ENCODE results near the gene NEMP1.

NEMP1 gene

GRCh38 chr12:57051011-57051410 is 27.6 kb downstream of the NEMP1 start:
- H3K27me3 ChIP-seq (ENCODE audit: control insufficient read depth, insufficient read depth, low read length) = no peaks in the 10 kb centered on the region
- no peak overlapping the region for H3K4me3 ChIP-seq (ENCODE audit: low read length)
- no peak for DNase-seq (ENCODE audit: low read depth, low spot score)
- peaks cover 1% of the 10 kb centered on the region; the same call in 1 of the 2 replicates for H3K4me1 ChIP-seq (ENCODE audit: control insufficient read depth, insufficient read depth, low read length)
- WGBS (ENCODE audit: insufficient coverage, insufficient read length) = no CpG with 5 or more reads among the region's 1 CpG
- no peaks in the 10 kb centered on the region for H3K9me3 ChIP-seq (ENCODE audit: control insufficient read depth, insufficient read depth, low read length)
- peaks cover 2% of the 10 kb centered on the region; the same call in 1 of the 2 replicates for H3K36me3 ChIP-seq (ENCODE audit: control insufficient read depth, insufficient read depth, low read length)
- H3K27ac ChIP-seq (ENCODE audit: low read length) = no peak overlapping the region

- Histone ChIP-seq H3K36me3 (ENCODE audit: control insufficient read depth, insufficient read depth, low read length) (no peaks in the 10 kb centered on the region), H3K27ac (ENCODE audit: low read length) (no peak within 1 kb of the TSS), H3K4me3 (ENCODE audit: low read length) (no peak within 1 kb of the TSS), H3K9me3 (ENCODE audit: control insufficient read depth, insufficient read depth, low read length) (no peaks in the 10 kb centered on the region), H3K27me3 (ENCODE audit: control insufficient read depth, insufficient read depth, low read length) (no peaks in the 10 kb centered on the region), H3K4me1 (ENCODE audit: control insufficient read depth, insufficient read depth, low read length) (peaks cover 1% of the 10 kb centered on the region; the same call in 1 of the 2 replicates)
- WGBS (ENCODE audit: insufficient coverage, insufficient read length) = no CpG with 5 or more reads among the region's 2 CpGs
- no peak for DNase-seq (ENCODE audit: low read depth, low spot score)
Observed at GRCh38 chr12:57049890-57050289, 28.7 kb downstream of the NEMP1 start, which contains the start of gene MYO1A. MYO1A (minus strand) TSS chr12:57050129; CDS start chr12:57048323, 1,806 bp downstream.

- Histone ChIP-seq H3K27ac (ENCODE audit: low read length) (no peak overlapping the region), H3K27me3 (ENCODE audit: control insufficient read depth, insufficient read depth, low read length) (no peaks in the 10 kb centered on the region), H3K4me1 (ENCODE audit: control insufficient read depth, insufficient read depth, low read length) (peaks cover 1% of the 10 kb centered on the region; the same call in 1 of the 2 replicates), H3K9me3 (ENCODE audit: control insufficient read depth, insufficient read depth, low read length) (no peaks in the 10 kb centered on the region), H3K36me3 (ENCODE audit: control insufficient read depth, insufficient read depth, low read length) (no peaks in the 10 kb centered on the region), H3K4me3 (ENCODE audit: low read length) (no peak overlapping the region)
- WGBS (ENCODE audit: insufficient coverage, insufficient read length) = no CpG with 5 or more reads among the region's 4 CpGs
- DNase-seq (ENCODE audit: low read depth, low spot score) = no peak
Observed at GRCh38 chr12:57049119-57049446, 29.5 kb downstream of the NEMP1 start.

GRCh38 chr12:57048423-57049118 is 30.0 kb downstream of the NEMP1 start:
- Histone ChIP-seq H3K4me1 (ENCODE audit: control insufficient read depth, insufficient read depth, low read length) (peaks cover 1% of the 10 kb centered on the region; the same call in 1 of the 2 replicates), H3K27me3 (ENCODE audit: control insufficient read depth, insufficient read depth, low read length) (no peaks in the 10 kb centered on the region)
- no CpG with 5 or more reads among the region's 1 CpG for WGBS (ENCODE audit: insufficient coverage, insufficient read length)

GRCh38 chr12:57047981-57048380 is 30.6 kb downstream of the NEMP1 start:
- H3K27me3 ChIP-seq (ENCODE audit: control insufficient read depth, insufficient read depth, low read length) = no peaks in the 10 kb centered on the region
- H3K36me3 ChIP-seq (ENCODE audit: control insufficient read depth, insufficient read depth, low read length) = no peaks in the 10 kb centered on the region

More at GRCh38 chr12:57048423-57049118, 30.0 kb downstream of the NEMP1 start:
- Histone ChIP-seq H3K27ac (ENCODE audit: low read length) (no peak overlapping the region), H3K4me3 (ENCODE audit: low read length) (no peak overlapping the region), H3K36me3 (ENCODE audit: control insufficient read depth, insufficient read depth, low read length) (no peaks in the 10 kb centered on the region), H3K9me3 (ENCODE audit: control insufficient read depth, insufficient read depth, low read length) (no peaks in the 10 kb centered on the region)
- no peak for DNase-seq (ENCODE audit: low read depth, low spot score)

GRCh38 chr12:57046947-57047890 is 31.4 kb downstream of the NEMP1 start:
- no peaks in the 10 kb centered on the region for H3K36me3 ChIP-seq (ENCODE audit: control insufficient read depth, insufficient read depth, low read length)
- WGBS (ENCODE audit: insufficient coverage, insufficient read length) = no CpG with 5 or more reads among the region's 10 CpGs
- H3K4me1 ChIP-seq (ENCODE audit: control insufficient read depth, insufficient read depth, low read length) = peaks cover 1% of the 10 kb centered on the region; the same call in 1 of the 2 replicates
- no peaks in the 10 kb centered on the region for H3K27me3 ChIP-seq (ENCODE audit: control insufficient read depth, insufficient read depth, low read length)
- DNase-seq (ENCODE audit: low read depth, low spot score) = no peak
- H3K27ac ChIP-seq (ENCODE audit: low read length) = no peak overlapping the region
- H3K4me3 ChIP-seq (ENCODE audit: low read length) = no peak overlapping the region
- H3K9me3 ChIP-seq (ENCODE audit: control insufficient read depth, insufficient read depth, low read length) = no peaks in the 10 kb centered on the region

More at GRCh38 chr12:57047981-57048380, 30.6 kb downstream of the NEMP1 start:
- no CpG with 5 or more reads among the region's 1 CpG for WGBS (ENCODE audit: insufficient coverage, insufficient read length)
- no peak for DNase-seq (ENCODE audit: low read depth, low spot score)
- peaks cover 1% of the 10 kb centered on the region; the same call in 1 of the 2 replicates for H3K4me1 ChIP-seq (ENCODE audit: control insufficient read depth, insufficient read depth, low read length)
- no peaks in the 10 kb centered on the region for H3K9me3 ChIP-seq (ENCODE audit: control insufficient read depth, insufficient read depth, low read length)
- H3K27ac ChIP-seq (ENCODE audit: low read length) = no peak overlapping the region
- no peak overlapping the region for H3K4me3 ChIP-seq (ENCODE audit: low read length)

- WGBS (ENCODE audit: insufficient coverage, insufficient read length) = no CpG with 5 or more reads among the region's 6 CpGs
- H3K27ac ChIP-seq (ENCODE audit: low read length) = no peak overlapping the region
- H3K9me3 ChIP-seq (ENCODE audit: control insufficient read depth, insufficient read depth, low read length) = no peaks in the 10 kb centered on the region
- peaks cover 1% of the 10 kb centered on the region; the same call in 1 of the 2 replicates for H3K4me1 ChIP-seq (ENCODE audit: control insufficient read depth, insufficient read depth, low read length)
- H3K36me3 ChIP-seq (ENCODE audit: control insufficient read depth, insufficient read depth, low read length) = no peaks in the 10 kb centered on the region
- no peak overlapping the region for H3K4me3 ChIP-seq (ENCODE audit: low read length)
- no peak for DNase-seq (ENCODE audit: low read depth, low spot score)
- H3K27me3 ChIP-seq (ENCODE audit: control insufficient read depth, insufficient read depth, low read length) = no peaks in the 10 kb centered on the region
Observed at GRCh38 chr12:57046086-57046791, 32.4 kb downstream of the NEMP1 start.

- no CpG with 5 or more reads among the region's 3 CpGs for WGBS (ENCODE audit: insufficient coverage, insufficient read length)
- Histone ChIP-seq H3K4me1 (ENCODE audit: control insufficient read depth, insufficient read depth, low read length) (peaks cover 1% of the 10 kb centered on the region; the same call in 1 of the 2 replicates), H3K27me3 (ENCODE audit: control insufficient read depth, insufficient read depth, low read length) (no peaks in the 10 kb centered on the region), H3K36me3 (ENCODE audit: control insufficient read depth, insufficient read depth, low read length) (no peaks in the 10 kb centered on the region), H3K4me3 (ENCODE audit: low read length) (no peak overlapping the region), H3K27ac (ENCODE audit: low read length) (no peak overlapping the region), H3K9me3 (ENCODE audit: control insufficient read depth, insufficient read depth, low read length) (no peaks in the 10 kb centered on the region)
- DNase-seq (ENCODE audit: low read depth, low spot score) = no peak
Observed at GRCh38 chr12:57044889-57045288, 33.7 kb downstream of the NEMP1 start.

- Histone ChIP-seq H3K36me3 (ENCODE audit: control insufficient read depth, insufficient read depth, low read length) (no peaks in the 10 kb centered on the region), H3K4me1 (ENCODE audit: control insufficient read depth, insufficient read depth, low read length) (peaks cover 1% of the 10 kb centered on the region; the same call in 1 of the 2 replicates), H3K27me3 (ENCODE audit: control insufficient read depth, insufficient read depth, low read length) (no peaks in the 10 kb centered on the region), H3K4me3 (ENCODE audit: low read length) (no peak overlapping the region), H3K27ac (ENCODE audit: low read length) (no peak overlapping the region), H3K9me3 (ENCODE audit: control insufficient read depth, insufficient read depth, low read length) (no peaks in the 10 kb centered on the region)
- no peak for DNase-seq (ENCODE audit: low read depth, low spot score)
- no CpG with 5 or more reads among the region's 6 CpGs for WGBS (ENCODE audit: insufficient coverage, insufficient read length)
Observed at GRCh38 chr12:57044468-57044867, 34.1 kb downstream of the NEMP1 start.

- DNase-seq (ENCODE audit: low read depth, low spot score) = no peak
- no CpG with 5 or more reads among the region's 2 CpGs for WGBS (ENCODE audit: insufficient coverage, insufficient read length)
- Histone ChIP-seq H3K4me3 (ENCODE audit: low read length) (no peak overlapping the region), H3K9me3 (ENCODE audit: control insufficient read depth, insufficient read depth, low read length) (no peaks in the 10 kb centered on the region), H3K27ac (ENCODE audit: low read length) (no peak overlapping the region), H3K36me3 (ENCODE audit: control insufficient read depth, insufficient read depth, low read length) (no peaks in the 10 kb centered on the region), H3K4me1 (ENCODE audit: control insufficient read depth, insufficient read depth, low read length) (no peaks in the 10 kb centered on the region), H3K27me3 (ENCODE audit: control insufficient read depth, insufficient read depth, low read length) (no peaks in the 10 kb centered on the region)
Observed at GRCh38 chr12:57042695-57043094, 35.9 kb downstream of the NEMP1 start.
